ENCODE results near the gene EXD3. TPM values are rescaled to one million over a fixed set of nuclear protein-coding genes. Genes with fewer than 3 reads are reported as not detected.
A peak's percentile ranks its signal among the peaks of the same experiment; 100 is the strongest.

The EXD3 gene
- total and polyA plus RNA-seq, 9 of the 15 experiments (the other 6 are each of a cell fraction or from before 2014, with no cell fraction given): 0.29 to 12.5 (median 3.9) TPM

DNA sequence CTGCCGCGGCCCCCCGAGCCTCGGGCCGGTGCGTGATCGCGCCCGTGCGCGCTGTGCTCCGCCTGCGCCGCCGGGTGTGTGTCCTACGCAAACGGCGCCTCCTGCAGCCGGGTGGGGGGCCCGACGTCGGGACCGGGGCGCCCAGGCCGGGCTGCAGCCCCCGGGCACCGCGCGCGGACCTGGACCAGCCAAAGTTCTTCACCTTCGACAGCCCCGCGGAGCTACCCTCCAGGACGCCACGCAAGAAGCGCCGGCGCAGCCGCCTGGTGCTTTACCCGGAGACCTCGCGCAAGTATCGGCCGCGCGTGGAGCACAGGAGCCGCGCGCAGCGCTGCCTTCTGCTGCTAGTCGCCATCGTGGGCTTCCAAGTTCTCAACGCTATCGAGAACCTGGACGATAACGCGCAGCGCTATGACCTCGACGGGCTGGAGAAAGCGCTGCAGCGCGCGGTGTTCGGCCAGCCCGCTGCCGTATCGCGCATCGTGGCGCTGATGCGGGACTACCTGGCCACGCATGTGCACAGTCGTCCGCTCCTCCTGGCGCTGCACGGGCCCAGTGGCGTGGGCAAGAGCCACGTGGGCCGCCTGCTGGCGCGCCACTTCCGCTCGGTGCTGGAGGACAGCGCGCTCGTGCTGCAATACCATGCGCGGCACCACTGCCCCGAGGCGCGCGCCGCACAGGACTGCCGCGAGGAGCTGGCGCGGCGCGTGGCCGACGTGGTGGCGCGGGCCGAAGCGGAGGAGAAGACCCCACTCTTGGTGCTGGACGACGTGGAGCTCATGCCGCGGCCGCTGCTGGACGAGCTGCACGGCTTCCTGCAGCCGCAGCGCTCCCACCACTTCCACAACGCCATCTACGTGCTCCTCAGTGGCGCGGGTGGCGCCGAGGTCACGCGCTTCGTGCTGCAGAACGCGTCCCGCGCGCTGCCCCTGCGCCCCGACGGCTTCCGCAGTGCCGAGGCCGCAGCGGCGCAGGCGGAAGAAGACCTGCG lies 143.9 kb downstream of the EXD3 start (continued):
- TF ChIP-seq, protein P1, sequence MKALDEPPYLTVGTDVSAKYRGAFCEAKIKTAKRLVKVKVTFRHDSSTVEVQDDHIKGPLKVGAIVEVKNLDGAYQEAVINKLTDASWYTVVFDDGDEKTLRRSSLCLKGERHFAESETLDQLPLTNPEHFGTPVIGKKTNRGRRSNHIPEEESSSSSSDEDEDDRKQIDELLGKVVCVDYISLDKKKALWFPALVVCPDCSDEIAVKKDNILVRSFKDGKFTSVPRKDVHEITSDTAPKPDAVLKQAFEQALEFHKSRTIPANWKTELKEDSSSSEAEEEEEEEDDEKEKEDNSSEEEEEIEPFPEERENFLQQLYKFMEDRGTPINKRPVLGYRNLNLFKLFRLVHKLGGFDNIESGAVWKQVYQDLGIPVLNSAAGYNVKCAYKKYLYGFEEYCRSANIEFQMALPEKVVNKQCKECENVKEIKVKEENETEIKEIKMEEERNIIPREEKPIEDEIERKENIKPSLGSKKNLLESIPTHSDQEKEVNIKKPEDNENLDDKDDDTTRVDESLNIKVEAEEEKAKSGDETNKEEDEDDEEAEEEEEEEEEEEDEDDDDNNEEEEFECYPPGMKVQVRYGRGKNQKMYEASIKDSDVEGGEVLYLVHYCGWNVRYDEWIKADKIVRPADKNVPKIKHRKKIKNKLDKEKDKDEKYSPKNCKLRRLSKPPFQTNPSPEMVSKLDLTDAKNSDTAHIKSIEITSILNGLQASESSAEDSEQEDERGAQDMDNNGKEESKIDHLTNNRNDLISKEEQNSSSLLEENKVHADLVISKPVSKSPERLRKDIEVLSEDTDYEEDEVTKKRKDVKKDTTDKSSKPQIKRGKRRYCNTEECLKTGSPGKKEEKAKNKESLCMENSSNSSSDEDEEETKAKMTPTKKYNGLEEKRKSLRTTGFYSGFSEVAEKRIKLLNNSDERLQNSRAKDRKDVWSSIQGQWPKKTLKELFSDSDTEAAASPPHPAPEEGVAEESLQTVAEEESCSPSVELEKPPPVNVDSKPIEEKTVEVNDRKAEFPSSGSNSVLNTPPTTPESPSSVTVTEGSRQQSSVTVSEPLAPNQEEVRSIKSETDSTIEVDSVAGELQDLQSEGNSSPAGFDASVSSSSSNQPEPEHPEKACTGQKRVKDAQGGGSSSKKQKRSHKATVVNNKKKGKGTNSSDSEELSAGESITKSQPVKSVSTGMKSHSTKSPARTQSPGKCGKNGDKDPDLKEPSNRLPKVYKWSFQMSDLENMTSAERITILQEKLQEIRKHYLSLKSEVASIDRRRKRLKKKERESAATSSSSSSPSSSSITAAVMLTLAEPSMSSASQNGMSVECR (CRISPR knock-in tag; IDR thresholded peaks at IDR 0.05): peak; percentile 33; the same call in 1 of the 2 replicates
- TF ChIP-seq HLTF (IDR thresholded peaks at IDR 0.05) (no peak), MYC (IDR thresholded peaks at IDR 0.05; ENCODE audit: low read depth, low read length) (no peak), MYC (CRISPR knock-in tag; IDR thresholded peaks at IDR 0.05; ENCODE audit: borderline replicate concordance, low read depth) (no peak), MAFG (tag; conservative IDR thresholded peaks at IDR 0.05) (no peak), ETV5 (CRISPR knock-in tag; IDR thresholded peaks at IDR 0.05; ENCODE audit: low read depth) (no peak), STAG1 (CRISPR knock-in tag; IDR thresholded peaks at IDR 0.05; ENCODE audit: borderline replicate concordance) (no peak), ZNF76 (CRISPR knock-in tag; IDR thresholded peaks at IDR 0.05; ENCODE audit: borderline replicate concordance) (no peak), ZFP36 (IDR thresholded peaks at IDR 0.05; ENCODE audit: low read depth, low read length, partially characterized antibody) (no peak), CBFB (CRISPR knock-in tag; IDR thresholded peaks at IDR 0.05) (no peak)
- TF ChIP-seq, protein P2, sequence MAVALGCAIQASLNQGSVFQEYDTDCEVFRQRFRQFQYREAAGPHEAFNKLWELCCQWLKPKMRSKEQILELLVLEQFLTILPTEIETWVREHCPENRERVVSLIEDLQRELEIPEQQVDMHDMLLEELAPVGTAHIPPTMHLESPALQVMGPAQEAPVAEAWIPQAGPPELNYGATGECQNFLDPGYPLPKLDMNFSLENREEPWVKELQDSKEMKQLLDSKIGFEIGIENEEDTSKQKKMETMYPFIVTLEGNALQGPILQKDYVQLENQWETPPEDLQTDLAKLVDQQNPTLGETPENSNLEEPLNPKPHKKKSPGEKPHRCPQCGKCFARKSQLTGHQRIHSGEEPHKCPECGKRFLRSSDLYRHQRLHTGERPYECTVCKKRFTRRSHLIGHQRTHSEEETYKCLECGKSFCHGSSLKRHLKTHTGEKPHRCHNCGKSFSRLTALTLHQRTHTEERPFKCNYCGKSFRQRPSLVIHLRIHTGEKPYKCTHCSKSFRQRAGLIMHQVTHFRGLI (CRISPR knock-in tag; IDR thresholded peaks at IDR 0.05): no peak
- TF ChIP-seq, protein P3, sequence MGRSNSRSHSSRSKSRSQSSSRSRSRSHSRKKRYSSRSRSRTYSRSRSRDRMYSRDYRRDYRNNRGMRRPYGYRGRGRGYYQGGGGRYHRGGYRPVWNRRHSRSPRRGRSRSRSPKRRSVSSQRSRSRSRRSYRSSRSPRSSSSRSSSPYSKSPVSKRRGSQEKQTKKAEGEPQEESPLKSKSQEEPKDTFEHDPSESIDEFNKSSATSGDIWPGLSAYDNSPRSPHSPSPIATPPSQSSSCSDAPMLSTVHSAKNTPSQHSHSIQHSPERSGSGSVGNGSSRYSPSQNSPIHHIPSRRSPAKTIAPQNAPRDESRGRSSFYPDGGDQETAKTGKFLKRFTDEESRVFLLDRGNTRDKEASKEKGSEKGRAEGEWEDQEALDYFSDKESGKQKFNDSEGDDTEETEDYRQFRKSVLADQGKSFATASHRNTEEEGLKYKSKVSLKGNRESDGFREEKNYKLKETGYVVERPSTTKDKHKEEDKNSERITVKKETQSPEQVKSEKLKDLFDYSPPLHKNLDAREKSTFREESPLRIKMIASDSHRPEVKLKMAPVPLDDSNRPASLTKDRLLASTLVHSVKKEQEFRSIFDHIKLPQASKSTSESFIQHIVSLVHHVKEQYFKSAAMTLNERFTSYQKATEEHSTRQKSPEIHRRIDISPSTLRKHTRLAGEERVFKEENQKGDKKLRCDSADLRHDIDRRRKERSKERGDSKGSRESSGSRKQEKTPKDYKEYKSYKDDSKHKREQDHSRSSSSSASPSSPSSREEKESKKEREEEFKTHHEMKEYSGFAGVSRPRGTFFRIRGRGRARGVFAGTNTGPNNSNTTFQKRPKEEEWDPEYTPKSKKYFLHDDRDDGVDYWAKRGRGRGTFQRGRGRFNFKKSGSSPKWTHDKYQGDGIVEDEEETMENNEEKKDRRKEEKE (IDR thresholded peaks at IDR 0.05; ENCODE audit: borderline replicate concordance in 1 of 2, control insufficient read depth in 1 of 2, low read depth in 2 of 2, low read length in 1 of 2): no peak
- TF ChIP-seq, protein P4, sequence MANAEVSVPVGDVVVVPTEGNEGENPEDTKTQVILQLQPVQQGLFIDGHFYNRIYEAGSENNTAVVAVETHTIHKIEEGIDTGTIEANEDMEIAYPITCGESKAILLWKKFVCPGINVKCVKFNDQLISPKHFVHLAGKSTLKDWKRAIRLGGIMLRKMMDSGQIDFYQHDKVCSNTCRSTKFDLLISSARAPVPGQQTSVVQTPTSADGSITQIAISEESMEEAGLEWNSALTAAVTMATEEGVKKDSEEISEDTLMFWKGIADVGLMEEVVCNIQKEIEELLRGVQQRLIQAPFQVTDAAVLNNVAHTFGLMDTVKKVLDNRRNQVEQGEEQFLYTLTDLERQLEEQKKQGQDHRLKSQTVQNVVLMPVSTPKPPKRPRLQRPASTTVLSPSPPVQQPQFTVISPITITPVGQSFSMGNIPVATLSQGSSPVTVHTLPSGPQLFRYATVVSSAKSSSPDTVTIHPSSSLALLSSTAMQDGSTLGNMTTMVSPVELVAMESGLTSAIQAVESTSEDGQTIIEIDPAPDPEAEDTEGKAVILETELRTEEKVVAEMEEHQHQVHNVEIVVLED (CRISPR knock-in tag; IDR thresholded peaks at IDR 0.05): no peak
